ENCODE results near the gene EDIL3.
"Not testable (repeated sequence)": the region's sequence is repeated elsewhere in the genome, so short reads cannot be mapped to it uniquely, and the experiment has no call there.

EDIL3 gene

DNA sequence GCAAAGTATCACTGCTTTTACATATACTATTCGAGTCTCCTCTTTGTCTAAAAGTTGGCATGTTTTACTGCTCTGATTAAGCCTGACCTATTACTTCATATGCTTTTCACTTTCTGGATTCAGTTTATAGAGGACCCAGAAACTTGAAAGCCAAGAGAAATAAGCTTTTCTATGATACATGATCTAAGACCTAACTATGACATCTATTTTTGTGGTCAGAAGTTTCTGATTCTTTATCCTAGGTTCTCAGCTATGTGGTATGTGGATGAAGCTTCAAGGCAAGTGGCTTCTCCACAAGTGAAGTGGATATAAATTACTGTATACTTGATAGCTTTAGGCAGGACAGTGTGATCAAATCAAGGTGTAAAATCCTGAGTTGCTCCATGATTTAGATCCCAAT, 6.3 kb downstream of the EDIL3 start:
- no peak for DNase-seq

- DNase-seq = no peak
These were observed 8.3 kb downstream of the EDIL3 start for GRCh38 chr5:84376346-84376745.

DNA sequence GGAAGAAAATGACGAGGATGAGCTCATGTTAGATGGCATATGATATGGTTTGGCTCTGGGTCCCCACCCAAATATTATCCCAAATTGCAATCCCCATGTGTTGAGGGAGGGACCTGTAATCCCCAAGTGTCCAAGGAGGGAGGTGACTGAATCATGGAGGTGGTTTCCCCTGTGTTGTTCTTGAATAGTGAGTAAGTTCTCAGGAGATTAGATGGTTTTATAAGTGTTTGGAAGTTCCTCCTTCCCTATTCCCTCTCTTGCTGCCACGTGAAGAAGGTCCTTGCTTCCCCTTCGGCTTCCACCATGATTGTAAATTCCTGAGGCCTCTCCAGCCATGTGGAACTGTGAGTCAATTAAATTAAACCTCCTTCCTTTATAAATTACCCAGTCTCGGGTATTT, 10.1 kb downstream of the EDIL3 start:
- DNase-seq = no peak

DNA sequence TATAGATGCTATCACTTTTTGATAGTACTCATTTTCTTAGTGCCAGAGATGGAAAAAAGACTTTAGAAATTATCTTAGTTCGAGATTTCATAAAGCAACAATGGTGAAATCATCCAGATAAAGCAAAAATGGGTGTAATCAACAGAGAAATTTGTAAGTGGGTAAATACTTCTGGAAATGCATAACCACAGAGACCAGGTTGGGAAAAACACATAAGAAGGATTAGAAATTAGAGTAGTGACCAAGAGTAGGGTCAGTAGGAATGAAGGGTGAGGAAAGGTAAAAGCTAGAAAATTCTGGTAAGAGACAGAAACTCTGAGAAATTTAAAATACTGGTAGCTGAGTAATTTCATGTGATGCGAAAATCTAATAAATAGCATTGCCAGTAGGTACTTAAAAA, 11.2 kb downstream of the EDIL3 start:
- DNase-seq = no peak

GRCh38 chr5:84372066-84372695, 12.5 kb downstream of the EDIL3 start:
- DNase-seq = no peak

GRCh38 chr5:84370176-84370575, 14.5 kb downstream of the EDIL3 start:
- DNase-seq = no peak

DNA sequence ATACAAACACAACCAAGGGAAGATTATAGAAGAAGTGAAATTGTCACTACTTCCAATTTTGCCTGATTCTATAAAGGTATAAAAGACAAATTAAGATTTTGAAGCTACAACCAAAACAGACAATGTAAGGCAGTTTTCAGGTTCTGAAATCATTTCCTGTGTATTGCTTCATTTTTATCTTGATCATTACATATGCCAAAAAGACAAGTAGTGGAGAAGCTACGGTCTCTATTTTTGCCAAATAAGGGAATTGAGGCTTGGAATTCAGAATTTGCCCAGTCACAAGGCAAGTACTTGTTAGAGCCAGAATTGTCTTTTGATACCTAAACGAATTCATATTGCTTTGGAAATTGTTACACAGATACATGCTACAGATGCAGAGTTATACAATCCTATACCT, 20.6 kb downstream of the EDIL3 start:
- no peak for DNase-seq

DNA sequence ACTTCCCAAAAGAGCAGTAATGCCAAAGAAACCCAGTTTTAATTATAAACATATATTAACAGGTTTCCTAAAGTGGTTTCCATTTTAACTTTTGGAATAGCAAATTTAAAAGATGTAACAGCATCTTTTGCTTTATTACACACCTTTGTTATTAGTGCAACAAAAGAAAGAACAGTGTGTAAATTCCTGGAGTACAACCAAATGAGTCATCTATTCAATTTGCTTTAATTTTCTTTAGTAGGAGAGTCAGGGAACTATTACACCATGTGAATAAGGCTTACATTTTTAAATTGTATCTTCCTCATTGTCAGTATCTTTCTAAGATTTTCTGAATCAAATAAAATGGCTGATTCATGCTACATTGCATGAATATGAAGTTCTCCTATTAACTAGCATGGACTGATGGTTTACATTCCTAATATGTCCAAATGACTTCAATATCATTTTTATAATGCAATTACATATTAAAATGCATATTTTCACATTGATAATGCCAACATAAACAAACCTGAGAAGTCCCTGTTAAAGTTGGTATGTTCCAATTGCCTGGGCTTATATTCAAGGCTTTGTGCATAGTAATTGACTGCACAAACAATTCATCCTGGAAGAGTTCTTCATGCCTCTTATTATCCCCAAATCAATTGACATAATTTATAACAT, 22.5 kb downstream of the EDIL3 start:
- DNase-seq = no peak

DNA sequence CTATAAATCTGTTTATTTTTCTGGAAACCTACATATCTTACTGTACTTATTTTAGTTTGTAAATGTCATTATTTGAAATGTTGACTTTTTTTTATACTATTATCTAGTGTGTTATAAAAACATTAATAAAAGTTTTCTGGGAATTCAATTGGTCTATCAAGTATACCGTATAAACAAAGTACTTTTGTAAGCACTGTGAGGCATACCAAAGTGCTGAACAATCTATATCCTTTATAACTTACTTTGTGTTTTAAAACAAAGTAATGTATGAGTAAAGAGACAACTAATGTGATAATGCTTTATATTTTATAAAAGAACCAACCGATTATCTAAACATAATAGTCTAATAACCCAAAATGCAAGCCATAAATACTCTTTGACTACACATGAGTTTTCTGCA, 23.1 kb downstream of the EDIL3 start:
- no peak for DNase-seq

DNA sequence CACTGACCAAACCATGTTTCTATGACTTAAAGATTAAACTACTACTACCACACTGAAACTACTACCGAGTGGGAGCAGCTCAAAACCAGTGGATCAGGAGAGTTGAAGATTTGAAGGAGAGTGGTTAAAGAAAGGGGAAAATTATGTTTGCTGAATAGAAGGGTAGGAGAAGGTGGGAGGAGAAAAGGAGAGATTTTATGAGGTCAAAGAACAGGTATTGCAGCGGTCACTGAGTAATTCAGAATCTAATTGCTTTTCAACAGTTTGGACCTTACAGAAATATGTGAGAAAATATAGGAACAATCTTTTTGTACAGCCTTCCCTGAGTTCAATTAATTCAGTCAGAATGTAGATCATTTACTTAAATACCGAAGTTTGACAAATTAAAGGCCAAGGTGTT, 24.6 kb downstream of the EDIL3 start:
- no peak for DNase-seq

- DNase-seq = no peak
These were observed 30.6 kb downstream of the EDIL3 start for GRCh38 chr5:84354101-84354500.

DNA sequence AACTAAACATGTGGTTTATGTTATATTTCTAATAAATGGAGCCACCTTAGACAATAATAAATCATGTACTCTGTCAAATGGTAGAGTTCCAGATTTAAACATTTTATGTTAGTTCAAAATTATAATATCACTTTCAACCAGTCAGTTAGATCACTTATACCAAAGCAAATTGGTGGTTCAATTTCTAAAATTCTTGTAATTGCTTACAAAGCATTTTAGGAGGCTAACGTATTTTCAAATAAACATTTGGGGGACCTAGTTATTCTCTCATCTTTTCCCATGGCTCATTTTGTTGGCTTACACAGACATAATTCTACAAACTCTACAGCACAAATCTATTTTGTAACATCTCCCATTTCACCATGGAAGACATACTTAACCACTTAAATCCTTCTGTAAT, 39.9 kb downstream of the EDIL3 start:
- no peak for DNase-seq

- no peak for DNase-seq
These were observed 41.5 kb downstream of the EDIL3 start for GRCh38 chr5:84343171-84343570.

DNA sequence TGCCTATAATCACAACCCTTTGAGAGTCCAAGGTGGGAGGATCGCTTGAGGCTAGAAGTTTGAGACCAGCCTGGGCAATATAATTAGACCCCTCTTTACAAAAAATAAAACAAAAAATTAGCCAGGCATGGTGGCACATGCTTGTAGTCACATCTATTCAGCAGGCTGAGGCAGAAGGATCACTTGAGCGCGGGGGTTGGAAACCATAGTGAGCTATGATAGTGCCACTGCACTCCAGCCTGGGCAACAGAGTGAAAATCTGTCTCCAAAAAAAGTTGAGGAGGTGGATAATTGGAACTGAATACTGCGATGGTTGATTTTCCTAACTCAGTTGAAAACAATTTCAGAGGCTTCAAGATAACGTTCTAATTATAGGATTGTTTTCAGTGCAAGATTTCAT, 52.6 kb downstream of the EDIL3 start:
- DNase-seq = no peak

DNA sequence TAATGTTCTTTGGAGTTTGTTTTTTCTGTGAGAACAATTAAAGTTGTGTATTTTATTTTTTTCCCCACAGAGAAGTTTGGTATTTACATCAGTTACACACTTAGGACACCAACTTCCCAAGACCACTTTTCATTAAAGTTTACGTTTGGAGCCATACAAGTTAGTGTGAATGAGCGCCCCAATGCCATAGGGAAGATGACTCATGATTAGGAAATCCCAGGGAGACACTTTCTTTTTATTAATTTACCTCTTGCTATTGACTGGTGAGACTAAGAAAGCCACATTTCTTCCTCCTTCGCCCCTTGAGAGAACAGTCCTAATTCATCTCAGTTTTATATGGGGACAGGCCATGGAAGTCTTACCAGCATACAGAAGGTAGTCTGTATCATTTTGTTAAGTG, 57.1 kb downstream of the EDIL3 start:
- no peak for DNase-seq

DNA sequence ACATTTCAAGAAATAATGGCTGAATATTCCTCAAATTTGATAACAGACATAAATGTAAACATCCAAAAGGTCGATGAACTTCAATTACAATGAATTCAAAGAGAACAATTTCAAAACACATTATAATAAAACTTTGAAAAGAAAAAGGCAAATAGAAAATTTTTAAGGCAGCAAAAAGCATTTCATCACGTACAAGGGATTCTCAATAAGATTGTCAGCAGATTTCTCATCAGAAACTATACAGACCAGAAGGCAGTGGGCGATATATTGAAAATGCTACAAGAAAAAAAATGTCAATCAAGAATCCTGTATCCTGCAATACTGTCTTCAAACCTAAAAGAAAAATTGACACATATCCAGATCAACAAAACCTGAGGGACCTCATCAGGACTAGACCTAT, 62.0 kb downstream of the EDIL3 start:
- DNase-seq = no peak

- not testable (repeated sequence) for DNase-seq
These were observed 66.9 kb downstream of the EDIL3 start for GRCh38 chr5:84317826-84318225.

DNA sequence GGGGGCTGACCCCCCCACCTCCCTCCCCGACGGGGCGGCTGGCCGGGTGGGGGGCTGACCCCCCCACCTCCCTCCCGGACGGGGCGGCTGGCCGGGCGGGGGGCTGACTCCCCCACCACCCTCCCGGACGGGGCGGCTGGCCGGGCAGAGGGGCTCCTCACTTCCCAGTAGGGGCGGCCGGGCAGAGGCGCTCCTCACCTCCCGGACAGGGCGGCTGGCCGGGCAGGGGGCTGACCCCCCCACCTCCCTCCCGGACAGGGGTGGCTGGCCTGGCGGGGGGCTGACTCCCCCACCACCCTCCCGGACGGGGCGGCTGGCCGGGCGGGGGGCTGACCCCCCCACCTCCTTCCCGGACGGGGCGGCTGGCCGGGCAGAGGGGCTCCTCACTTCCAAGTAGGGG, 72.4 kb downstream of the EDIL3 start:
- DNase-seq = not testable (repeated sequence)

GRCh38 chr5:84309850-84310249, 74.8 kb downstream of the EDIL3 start:
- not testable (repeated sequence) for DNase-seq

DNA sequence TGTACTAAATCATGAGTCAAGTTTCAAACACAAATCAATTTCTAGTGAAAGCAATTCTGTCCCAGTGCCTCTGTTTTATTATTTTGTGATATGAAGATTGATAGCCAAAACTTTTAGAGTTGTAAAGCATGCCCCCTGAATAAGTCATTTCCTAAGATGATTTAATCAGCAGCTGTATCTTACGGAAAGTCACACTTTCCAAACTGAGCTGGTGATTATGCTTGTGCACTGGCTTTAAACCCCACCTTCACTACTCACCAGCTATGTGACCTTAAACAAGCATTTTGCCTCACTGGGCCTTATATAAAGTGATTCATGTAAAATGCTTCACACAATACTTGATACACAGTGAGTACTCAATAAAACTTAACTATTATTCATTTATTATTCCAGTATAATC, 78.1 kb downstream of the EDIL3 start:
- DNase-seq = no peak

- DNase-seq = no peak
These were observed 80.1 kb downstream of the EDIL3 start for GRCh38 chr5:84304599-84304998.

DNA sequence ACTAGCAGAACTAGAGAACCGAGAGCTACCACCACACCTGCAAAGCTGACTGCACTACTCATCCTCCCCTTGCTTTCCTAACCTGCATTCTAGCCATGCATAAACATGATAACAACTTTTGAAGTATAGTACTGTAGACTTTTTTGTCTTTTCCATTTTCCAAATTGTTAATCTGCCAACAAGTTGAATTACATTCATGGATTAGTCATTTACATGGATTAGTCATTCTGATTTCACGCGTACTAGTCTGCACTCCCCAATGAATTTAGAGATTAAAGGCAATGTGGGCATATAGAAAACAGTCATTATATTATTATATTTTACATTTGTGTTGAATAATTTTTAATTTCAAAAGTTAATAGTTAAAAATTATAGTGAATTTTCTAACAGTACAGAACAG, 81.4 kb downstream of the EDIL3 start:
- DNase-seq = no peak

DNA sequence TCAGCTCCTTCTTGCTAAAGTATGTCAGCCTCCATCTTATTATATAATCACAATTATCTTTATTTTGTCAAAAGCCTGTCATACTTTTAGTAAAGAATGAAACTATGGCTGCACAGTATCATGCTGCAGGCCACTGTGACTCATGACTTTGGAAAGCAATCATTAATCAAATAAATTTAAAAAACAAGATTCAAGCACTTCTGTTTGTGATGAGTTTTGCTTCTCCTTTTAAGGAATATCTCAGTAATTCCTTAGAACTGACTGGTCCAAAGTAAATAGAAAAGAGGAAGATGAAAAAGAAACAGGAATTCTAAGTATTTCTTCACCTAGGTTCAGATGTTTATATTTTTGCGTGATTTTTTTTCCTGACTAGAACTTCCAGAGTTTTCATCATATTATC, 83.1 kb downstream of the EDIL3 start:
- no peak for DNase-seq

DNA sequence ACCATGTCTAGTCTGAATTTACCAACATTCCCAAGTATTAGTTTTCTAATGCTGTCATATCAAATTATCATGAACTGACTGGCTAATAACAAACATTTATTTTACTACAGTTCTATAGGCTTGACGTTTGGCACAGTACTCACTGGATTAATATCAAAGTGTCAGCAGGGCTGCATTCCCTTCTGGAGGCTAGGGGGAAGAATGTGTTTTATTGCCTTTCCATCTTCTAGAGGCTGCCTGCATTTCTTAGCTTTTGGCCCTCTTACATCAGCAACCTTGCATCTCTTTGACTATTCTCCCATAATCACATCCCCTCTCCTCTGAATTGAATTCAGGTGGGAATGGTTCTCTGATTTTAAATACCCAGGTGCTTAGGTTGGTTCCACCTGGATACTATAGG, 84.7 kb downstream of the EDIL3 start:
- DNase-seq = no peak

- no peak for DNase-seq
These were observed 86.1 kb downstream of the EDIL3 start for GRCh38 chr5:84298628-84299027.
